ENCODE data around the gene ZNRF4. TPM values are rescaled to one million over a fixed set of nuclear protein-coding genes. Genes with fewer than 3 reads are reported as not detected.

ZNRF4 gene
- polyA plus RNA-seq, 4 donors, result not detected

Other genes starting within 250 kb of the ZNRF4 start
- gene PTPRS, start 114.6 kb upstream of the ZNRF4 start, polyA plus RNA-seq, result 10 to 100 TPM in 2 of 4 donors, 1 to 10 TPM in 1, under 1 TPM in 1; under 0.01 to 12.5 (median 6.6) TPM
- gene TINCR, start 112.5 kb downstream of the ZNRF4 start, polyA plus RNA-seq, result 1 to 10 TPM in 1 of 4 donors, under 1 TPM in 3; 0.69 to 1.3 (median 0.75) TPM
- 10 to 100 TPM; 38.8 to 83.2 (median 79.3) TPM for gene SAFB2, start 167.4 kb downstream of the ZNRF4 start, polyA plus RNA-seq
- 100 to 1,000 TPM in 1 of 4 donors, 10 to 100 TPM in 3; 44.0 to 105 (median 55.4) TPM for gene SAFB, start 167.7 kb downstream of the ZNRF4 start, polyA plus RNA-seq
- 100 to 1,000 TPM in 2 of 4 donors, 10 to 100 TPM in 2; 41.9 to 134 (median 108) TPM for gene MICOS13, start 225.1 kb downstream of the ZNRF4 start, polyA plus RNA-seq
- gene HSD11B1L, start 225.6 kb downstream of the ZNRF4 start, polyA plus RNA-seq, result 1 to 10 TPM; 4.5 to 6.0 (median 4.6) TPM
- 1,000 to 10,000 TPM in 3 of 4 donors, 100 to 1,000 TPM in 1; 945 to 1,946 (median 1,407) TPM for gene RPL36, start 234.9 kb downstream of the ZNRF4 start, polyA plus RNA-seq